ENCODE measurements around the gene ST3GAL2. TPM values are rescaled to one million over a fixed set of nuclear protein-coding genes. Genes with fewer than 3 reads are reported as not detected.
A peak's percentile ranks its signal among the peaks of the same experiment; 100 is the strongest.

ST3GAL2 gene
- total and polyA plus RNA-seq, 9 of the 15 experiments (the other 6 are each of a cell fraction or from before 2014, with no cell fraction given) = 1.5 to 108 (median 34.3) TPM

GRCh38 chr16:70432723-70433457 is 6.0 kb downstream of the ST3GAL2 start (continued):
- TF ChIP-seq IRF2 (CRISPR knock-in tag; IDR thresholded peaks at IDR 0.05) (no peak), MLLT1 (IDR thresholded peaks at IDR 0.05) (peak in 1 of 2 experiments; percentile 7; a peak in 1 of 4 replicates), FOXJ2 (tag; IDR thresholded peaks at IDR 0.05) (peak; percentile 3), CREB1 (IDR thresholded peaks at IDR 0.05) (no peak), CREB1 (CRISPR knock-in tag; IDR thresholded peaks at IDR 0.05) (0 out of 2 replicates have a peak, but pooled peaks have one; percentile 2), ZNF311 (CRISPR knock-in tag; IDR thresholded peaks at IDR 0.05) (no peak), NELFE (IDR thresholded peaks at IDR 0.05; ENCODE audit: insufficient read depth, insufficient read length) (no peak), OTX1 (CRISPR knock-in tag; IDR thresholded peaks at IDR 0.05) (peak; percentile 67; the same call in 1 of the 2 replicates), YY1 (IDR thresholded peaks at IDR 0.05; ENCODE audit: borderline replicate concordance in 1 of 3, control insufficient read depth in 1 of 3, extremely low read depth in 1 of 3, insufficient read depth in 3 of 3, insufficient read length in 1 of 3, insufficient replicate concordance in 2 of 3, low read depth in 1 of 3, low read length in 2 of 3) (peak in 1 of 3 experiments; percentile 6), NCOA1 (IDR thresholded peaks at IDR 0.05; ENCODE audit: low read depth) (0 out of 2 replicates have a peak, but pooled peaks have one; percentile 22), THRB (CRISPR knock-in tag; conservative IDR thresholded peaks at IDR 0.05) (peak; percentile 89), NEUROD1 (IDR thresholded peaks at IDR 0.05; ENCODE audit: borderline replicate concordance, low read depth, low read length, partially characterized antibody) (peak; percentile 29), ZFP1 (CRISPR knock-in tag; IDR thresholded peaks at IDR 0.05) (0 out of 2 replicates have a peak, but pooled peaks have one; percentile 20), RBBP5 (IDR thresholded peaks at IDR 0.05; ENCODE audit: borderline replicate concordance, insufficient read depth, low read length, poor library complexity, severe bottlenecking) (peak; percentile 44), ZNF395 (CRISPR knock-in tag; IDR thresholded peaks at IDR 0.05) (0 out of 2 replicates have a peak, but pooled peaks have one; percentile 12), LARP7 (IDR thresholded peaks at IDR 0.05) (0 out of 2 replicates have a peak, but pooled peaks have one; percentile 10)

Data from K562 (cell line).